ENCODE measurements around the gene AMBRA1.

AMBRA1 gene

DNA sequence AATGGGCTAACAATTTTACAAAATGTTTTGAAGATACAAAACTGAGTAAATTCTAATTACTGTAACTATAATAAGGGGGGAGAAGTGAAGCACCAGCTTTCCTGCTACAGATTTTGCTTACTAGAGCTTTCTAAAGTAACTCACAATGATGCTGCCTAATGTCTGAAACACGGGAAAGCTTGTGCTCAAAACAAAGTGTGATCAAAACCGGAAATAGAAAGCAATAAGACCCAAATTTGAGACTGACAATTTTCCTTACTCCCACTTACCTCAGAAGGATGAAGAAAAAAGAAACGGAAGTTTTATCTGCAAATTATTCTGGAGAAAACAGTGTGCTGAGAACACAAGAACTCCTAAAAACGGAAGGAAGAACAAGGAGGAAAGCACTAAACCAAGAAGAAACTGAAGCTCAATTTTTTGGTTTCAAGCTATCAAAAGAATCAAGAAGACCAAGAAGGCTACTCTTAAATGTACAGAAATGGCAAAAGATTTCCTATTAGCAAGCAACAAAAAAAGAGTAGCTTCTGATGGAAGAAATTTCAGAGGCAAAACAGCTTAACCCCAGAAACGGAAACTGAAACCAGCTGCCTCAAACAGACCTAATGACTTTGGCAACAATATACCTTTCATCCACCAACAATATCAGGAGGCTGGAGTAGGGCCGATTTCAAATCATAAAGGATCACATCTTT lies 33.4 kb downstream of the AMBRA1 start:
- TF ChIP-seq, protein P1, sequence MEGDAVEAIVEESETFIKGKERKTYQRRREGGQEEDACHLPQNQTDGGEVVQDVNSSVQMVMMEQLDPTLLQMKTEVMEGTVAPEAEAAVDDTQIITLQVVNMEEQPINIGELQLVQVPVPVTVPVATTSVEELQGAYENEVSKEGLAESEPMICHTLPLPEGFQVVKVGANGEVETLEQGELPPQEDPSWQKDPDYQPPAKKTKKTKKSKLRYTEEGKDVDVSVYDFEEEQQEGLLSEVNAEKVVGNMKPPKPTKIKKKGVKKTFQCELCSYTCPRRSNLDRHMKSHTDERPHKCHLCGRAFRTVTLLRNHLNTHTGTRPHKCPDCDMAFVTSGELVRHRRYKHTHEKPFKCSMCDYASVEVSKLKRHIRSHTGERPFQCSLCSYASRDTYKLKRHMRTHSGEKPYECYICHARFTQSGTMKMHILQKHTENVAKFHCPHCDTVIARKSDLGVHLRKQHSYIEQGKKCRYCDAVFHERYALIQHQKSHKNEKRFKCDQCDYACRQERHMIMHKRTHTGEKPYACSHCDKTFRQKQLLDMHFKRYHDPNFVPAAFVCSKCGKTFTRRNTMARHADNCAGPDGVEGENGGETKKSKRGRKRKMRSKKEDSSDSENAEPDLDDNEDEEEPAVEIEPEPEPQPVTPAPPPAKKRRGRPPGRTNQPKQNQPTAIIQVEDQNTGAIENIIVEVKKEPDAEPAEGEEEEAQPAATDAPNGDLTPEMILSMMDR (IDR thresholded peaks at IDR 0.05; ENCODE audit: insufficient read depth, missing control alignments), result no peak
- DNase-seq (ENCODE audit: insufficient read length, low spot score), result no peak
- no peak for FAIRE-seq

DNA sequence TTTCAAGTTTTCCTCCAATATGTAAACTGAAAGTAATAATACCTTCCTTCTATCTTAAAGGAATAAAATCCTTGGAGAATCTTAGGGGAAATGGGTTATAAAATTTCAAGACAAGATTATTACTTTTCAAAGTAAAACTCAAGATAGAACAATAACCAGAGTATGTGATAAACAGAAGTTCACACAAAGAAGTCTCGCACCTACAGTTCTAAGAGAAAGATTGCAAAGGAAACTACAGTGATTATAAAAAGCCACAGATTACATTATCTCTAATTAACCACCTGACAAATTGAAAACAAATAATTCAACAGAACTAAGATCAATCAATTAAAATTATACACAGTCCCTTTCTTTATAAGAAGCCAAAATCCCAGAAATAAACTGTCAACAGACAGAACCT lies 34.0 kb downstream of the AMBRA1 start:
- DNase-seq (ENCODE audit: insufficient read length, low spot score) (no peak), FAIRE-seq (no peak)
- TF ChIP-seq, protein P1 (IDR thresholded peaks at IDR 0.05; ENCODE audit: insufficient read depth, missing control alignments), result no peak

DNA sequence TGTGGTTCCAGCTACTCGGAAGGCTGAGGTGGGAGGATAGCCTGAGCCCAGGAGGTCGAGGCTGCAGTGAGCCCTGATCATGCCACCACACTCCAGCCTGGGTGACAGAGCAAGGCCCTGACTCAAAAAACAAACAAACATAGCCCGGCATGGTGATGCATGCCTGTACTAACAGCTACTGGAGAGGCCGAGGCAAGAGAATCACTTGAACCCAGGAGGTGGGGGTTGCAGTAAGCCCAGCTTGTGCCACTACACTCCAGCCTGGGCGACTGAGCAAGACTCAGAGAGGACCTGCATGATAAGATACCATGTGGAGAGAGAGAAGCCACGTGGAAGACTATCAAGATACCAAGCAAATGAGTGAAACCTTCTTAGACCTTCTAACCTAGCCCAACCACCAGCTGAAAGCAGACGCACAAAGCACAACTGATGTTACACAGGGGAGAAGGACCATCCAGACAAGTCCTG lies 36.1 kb downstream of the AMBRA1 start:
- FAIRE-seq (no peak), DNase-seq (ENCODE audit: insufficient read length, low spot score) (no peak)
- TF ChIP-seq, protein P1 (IDR thresholded peaks at IDR 0.05; ENCODE audit: insufficient read depth, missing control alignments), result no peak

DNA sequence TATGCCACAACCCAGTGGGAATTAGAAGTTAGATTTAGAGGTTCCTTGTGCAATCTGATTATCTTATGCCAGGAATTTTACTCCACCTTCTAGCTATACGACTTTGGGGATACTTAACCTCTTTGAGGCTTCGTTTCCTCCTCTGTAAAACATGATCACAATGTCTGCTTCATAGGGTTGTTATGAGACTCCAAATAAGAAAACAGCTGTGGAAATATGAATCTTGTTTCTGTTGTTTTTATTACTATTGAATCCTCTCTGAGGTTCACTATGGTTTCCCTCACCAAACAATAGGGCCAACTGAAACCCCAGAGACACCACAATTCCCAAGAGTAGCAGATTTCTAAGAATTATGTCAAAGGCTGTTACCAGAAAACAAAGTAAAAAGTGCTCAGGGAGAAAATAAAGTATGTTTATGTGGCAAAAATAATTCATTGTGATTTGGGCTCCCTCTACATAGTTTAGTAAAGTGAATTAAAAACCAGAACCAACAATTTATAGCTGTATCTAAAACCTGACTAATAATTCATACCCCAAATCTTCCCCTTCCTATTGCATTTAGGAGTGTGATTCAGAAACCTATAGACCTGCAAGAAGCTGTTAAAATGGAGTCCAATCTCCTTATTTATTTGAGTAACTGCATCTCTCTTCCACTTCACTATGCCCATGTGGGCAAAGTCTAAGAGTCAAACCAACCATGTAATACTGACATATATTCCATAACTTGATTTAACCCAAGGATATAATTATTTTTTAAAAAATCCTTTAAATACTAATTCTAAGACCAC lies 38.4 kb downstream of the AMBRA1 start:
- no peak for DNase-seq (ENCODE audit: insufficient read length, low spot score)
- TF ChIP-seq, protein P1 (IDR thresholded peaks at IDR 0.05; ENCODE audit: insufficient read depth, missing control alignments), result no peak
- no peak for FAIRE-seq

DNA sequence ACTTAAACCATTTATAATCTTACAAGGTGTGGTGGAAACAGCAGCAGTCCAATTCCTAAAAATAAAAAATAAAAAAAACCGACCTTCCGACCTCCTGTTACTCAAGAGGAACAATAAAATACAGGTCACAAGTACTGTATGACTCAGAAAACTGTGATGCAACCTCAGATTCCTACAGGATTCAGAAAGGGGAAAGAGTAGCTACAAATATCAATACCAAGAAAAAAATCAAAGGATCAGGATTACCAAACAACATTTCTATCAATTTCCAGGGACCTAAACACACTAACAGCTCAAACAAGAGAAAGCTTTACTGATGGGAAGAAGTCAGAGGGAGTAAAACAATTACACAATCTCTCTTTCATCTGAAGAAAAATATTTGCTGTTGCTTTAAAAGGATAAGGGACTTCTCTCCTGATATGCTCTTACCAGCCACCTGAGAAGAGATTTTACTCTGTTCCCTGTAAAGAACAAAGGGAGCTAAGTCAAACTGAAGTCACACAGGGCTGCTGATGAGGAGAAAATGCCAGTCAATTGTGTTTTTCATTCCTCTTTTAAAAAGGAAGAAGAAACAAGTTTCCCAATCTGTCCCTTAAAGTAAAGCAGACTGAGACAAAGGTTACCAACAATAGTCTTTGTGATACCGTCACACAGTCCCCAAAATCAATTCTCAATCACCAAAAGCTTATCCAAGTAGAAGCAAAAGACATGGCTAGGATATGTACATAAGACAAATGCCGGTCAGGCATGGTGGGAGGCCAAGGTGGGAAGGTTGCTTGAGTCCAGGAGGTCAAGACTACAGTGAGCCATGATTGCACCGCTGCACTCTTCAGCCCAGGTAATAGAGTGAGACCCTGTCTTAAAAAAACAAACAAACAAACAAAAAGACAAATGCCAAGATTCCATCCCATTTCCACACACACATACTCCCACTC lies 39.3 kb downstream of the AMBRA1 start:
- no peak for FAIRE-seq
- TF ChIP-seq, protein P1 (IDR thresholded peaks at IDR 0.05; ENCODE audit: insufficient read depth, missing control alignments), result no peak
- DNase-seq (ENCODE audit: insufficient read length, low spot score), result no peak

DNA sequence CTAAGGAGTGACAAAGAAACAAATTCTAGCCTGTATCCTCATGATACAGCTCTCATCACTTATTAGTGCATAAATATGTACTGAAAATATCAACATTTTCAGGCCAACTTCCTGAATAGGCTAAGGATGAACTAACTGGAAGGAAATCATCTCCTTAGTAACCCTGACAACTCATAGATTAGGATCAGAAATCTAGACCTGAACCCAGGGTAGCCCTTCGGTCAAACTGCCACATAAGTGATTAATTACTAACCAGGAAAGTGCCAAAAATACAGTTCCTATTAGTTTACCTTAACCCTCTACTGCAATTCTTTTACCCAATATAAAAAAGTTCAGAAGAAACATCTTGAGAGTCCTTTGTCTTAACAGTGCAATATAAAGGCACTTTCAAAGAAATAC lies 40.0 kb downstream of the AMBRA1 start:
- DNase-seq (ENCODE audit: insufficient read length, low spot score), result no peak
- FAIRE-seq, result no peak
- TF ChIP-seq, protein P1 (IDR thresholded peaks at IDR 0.05; ENCODE audit: insufficient read depth, missing control alignments), result no peak
